ENCODE data around the gene PTK6.

- no peak for TF ChIP-seq CTCF (IDR thresholded peaks at IDR 0.05)
- no peak for TF ChIP-seq POLR2AphosphoS5 (IDR thresholded peaks at IDR 0.05)
Observed at GRCh38 chr20:63492518-63492917, 44.7 kb downstream of the PTK6 start.

Data from sigmoid colon (tissue), 4 donors.